ENCODE data around the gene RALBP1.
"Not testable (repeated sequence)": the region's sequence is repeated elsewhere in the genome, so short reads cannot be mapped to it uniquely, and the experiment has no call there.

The RALBP1 gene

GRCh38 chr18:9454061-9454703 is 21.1 kb upstream of the RALBP1 start:
- no peak for DNase-seq (ENCODE audit: low read depth)

GRCh38 chr18:9455718-9456511 is 19.4 kb upstream of the RALBP1 start:
- DNase-seq (ENCODE audit: low read depth): no peak

- no peak for DNase-seq (ENCODE audit: low read depth)
These were observed 9.2 kb upstream of the RALBP1 start for GRCh38 chr18:9466127-9466526.

- DNase-seq (ENCODE audit: low read depth): no peak
These were observed 8.5 kb upstream of the RALBP1 start for GRCh38 chr18:9466846-9467245.

- no peak for DNase-seq (ENCODE audit: low read depth)
These were observed 6.3 kb upstream of the RALBP1 start for GRCh38 chr18:9468998-9469397.

GRCh38 chr18:9469685-9470084 is 5.6 kb upstream of the RALBP1 start:
- DNase-seq (ENCODE audit: low read depth): no peak

- no peak for DNase-seq (ENCODE audit: low read depth)
These were observed 968 bp upstream of the RALBP1 start for GRCh38 chr18:9474108-9474982.

- DNase-seq (ENCODE audit: low read depth): peak; percentile 37
These were observed 604 bp downstream of the RALBP1 start for GRCh38 chr18:9475643-9476591.

GRCh38 chr18:9476949-9477348 is 1.6 kb downstream of the RALBP1 start:
- DNase-seq (ENCODE audit: low read depth): not testable (repeated sequence)

GRCh38 chr18:9477509-9477908 is 2.2 kb downstream of the RALBP1 start:
- no peak for DNase-seq (ENCODE audit: low read depth)

- no peak for DNase-seq (ENCODE audit: low read depth)
These were observed 3.2 kb downstream of the RALBP1 start for GRCh38 chr18:9478545-9478944.

- DNase-seq (ENCODE audit: low read depth): no peak
These were observed 7.5 kb downstream of the RALBP1 start for GRCh38 chr18:9482790-9483189.

GRCh38 chr18:9483526-9483925 is 8.2 kb downstream of the RALBP1 start:
- no peak for DNase-seq (ENCODE audit: low read depth)

- DNase-seq (ENCODE audit: low read depth): not testable (repeated sequence)
These were observed 9.5 kb downstream of the RALBP1 start for GRCh38 chr18:9484856-9485255.

GRCh38 chr18:9488538-9488937 is 13.2 kb downstream of the RALBP1 start:
- DNase-seq (ENCODE audit: low read depth): no peak

GRCh38 chr18:9494778-9495331 is 19.5 kb downstream of the RALBP1 start:
- no peak for DNase-seq (ENCODE audit: low read depth)

GRCh38 chr18:9495465-9495864 is 20.2 kb downstream of the RALBP1 start:
- DNase-seq (ENCODE audit: low read depth): no peak

GRCh38 chr18:9495916-9496705 is 20.8 kb downstream of the RALBP1 start:
- no peak for DNase-seq (ENCODE audit: low read depth)

- no peak for DNase-seq (ENCODE audit: low read depth)
These were observed 30.9 kb downstream of the RALBP1 start for GRCh38 chr18:9506046-9506792.

Data from T-helper 22 cell (primary cell).